Osteoblast (primary cell): ENCODE measurements around the gene LAPTM5. TPM values are rescaled to one million over a fixed set of nuclear protein-coding genes. Genes with fewer than 3 reads are reported as not detected.
A peak's percentile ranks its signal among the peaks of the same experiment; 100 is the strongest.

Source experiments
- DNase-seq: peaks from one replicate; pipeline ENCODE4 v3.0.0; 2011; ENCODE audit warnings: low spot score, mixed read lengths; ENCODE audit not compliant: insufficient read length; ENCODE audit errors: missing footprints
- H2AFZ ChIP-seq: 2 replicates; pipeline ENCODE4 v1.6.0; 2011; ENCODE audit warnings: mild to moderate bottlenecking, low read length
- H3K27ac ChIP-seq: 2 replicates; pipeline ENCODE4 v1.5.1; 2011; ENCODE audit warnings: mild to moderate bottlenecking, low read depth, low read length, moderate library complexity
- H3K27me3 ChIP-seq: 2 replicates; pipeline ENCODE4 v1.6.0; 2012; ENCODE audit warnings: mild to moderate bottlenecking, control low read depth, inconsistent platforms, low read length, moderate library complexity; ENCODE audit not compliant: insufficient read depth
- H3K36me3 ChIP-seq: 2 replicates; pipeline ENCODE4 v1.5.1; 2011; ENCODE audit warnings: mild to moderate bottlenecking, low read length, control low read depth, moderate library complexity; ENCODE audit not compliant: insufficient read depth
- H3K4me1 ChIP-seq: 2 replicates; pipeline ENCODE4 v1.5.1; 2011; ENCODE audit warnings: mild to moderate bottlenecking, low read length, control low read depth, moderate library complexity; ENCODE audit not compliant: insufficient read depth
- H3K4me2 ChIP-seq: 2 replicates; pipeline ENCODE4 v1.6.0; 2011; ENCODE audit warnings: mild to moderate bottlenecking, low read length; ENCODE audit not compliant: insufficient read depth
- H3K4me3 ChIP-seq: fragments of 200-600 bp; sonication (generic); 3 replicates; pipeline ENCODE4 v1.5.1; 2012; ENCODE audit warnings: mild to moderate bottlenecking, low read length, inconsistent platforms; ENCODE audit not compliant: insufficient read depth
- H3K79me2 ChIP-seq: 2 replicates; pipeline ENCODE4 v1.6.0; 2012; ENCODE audit warnings: mild to moderate bottlenecking, low read length, control low read depth, inconsistent platforms; ENCODE audit not compliant: insufficient read depth
- H3K9me3 ChIP-seq: 2 replicates; pipeline ENCODE4 v1.5.1; 2011; ENCODE audit warnings: low read depth, low read length, control low read depth
- H4K20me1 ChIP-seq: 2 replicates; pipeline ENCODE4 v1.6.0; 2012; ENCODE audit warnings: mild to moderate bottlenecking, low read length, control low read depth; ENCODE audit not compliant: insufficient read depth
- total RNA-seq: library from RNA; depleted of rRNA; stranded (reverse); fragments of >200 nt; gene quantifications from 2 replicates; pipeline ENCODE4 v1.2.3, GENCODE V29; 2012
- TF ChIP-seq, protein P1 (sequence below): IDR thresholded peaks from 2 replicates; pipeline ENCODE4 v1.5.1; 2011; ENCODE audit warnings: mild to moderate bottlenecking, low read depth, low read length, moderate library complexity; ENCODE audit errors: extremely low read depth

The LAPTM5 gene
- total RNA-seq, 1 donor, result 0.72 TPM

DNA sequence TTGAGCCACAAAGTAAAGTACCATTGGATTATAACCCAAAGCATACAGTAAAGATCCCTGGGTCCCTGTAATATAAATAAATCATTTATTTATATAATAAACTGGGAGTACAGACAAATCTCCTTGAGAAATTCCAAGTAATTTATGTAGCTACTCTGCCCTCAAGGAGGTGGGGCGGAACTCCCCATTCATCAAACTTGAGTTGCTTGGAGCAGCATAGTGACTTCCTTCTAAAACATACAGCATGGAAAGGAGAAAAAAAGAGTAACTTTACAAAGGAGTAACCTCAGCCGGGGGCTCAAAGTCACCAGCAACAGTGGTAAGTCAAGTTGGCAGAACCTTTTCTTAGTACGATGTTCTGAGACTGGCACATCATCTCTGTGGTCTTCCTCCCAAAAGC lies 4.5 kb downstream of the LAPTM5 start:
- H3K36me3 ChIP-seq, result no peaks in the 10 kb centered on the region
- H4K20me1 ChIP-seq, result no peaks in the 10 kb centered on the region
- no peak overlapping the region for H2AFZ ChIP-seq
- no peak overlapping the region for H3K4me3 ChIP-seq
- TF ChIP-seq, protein P1, sequence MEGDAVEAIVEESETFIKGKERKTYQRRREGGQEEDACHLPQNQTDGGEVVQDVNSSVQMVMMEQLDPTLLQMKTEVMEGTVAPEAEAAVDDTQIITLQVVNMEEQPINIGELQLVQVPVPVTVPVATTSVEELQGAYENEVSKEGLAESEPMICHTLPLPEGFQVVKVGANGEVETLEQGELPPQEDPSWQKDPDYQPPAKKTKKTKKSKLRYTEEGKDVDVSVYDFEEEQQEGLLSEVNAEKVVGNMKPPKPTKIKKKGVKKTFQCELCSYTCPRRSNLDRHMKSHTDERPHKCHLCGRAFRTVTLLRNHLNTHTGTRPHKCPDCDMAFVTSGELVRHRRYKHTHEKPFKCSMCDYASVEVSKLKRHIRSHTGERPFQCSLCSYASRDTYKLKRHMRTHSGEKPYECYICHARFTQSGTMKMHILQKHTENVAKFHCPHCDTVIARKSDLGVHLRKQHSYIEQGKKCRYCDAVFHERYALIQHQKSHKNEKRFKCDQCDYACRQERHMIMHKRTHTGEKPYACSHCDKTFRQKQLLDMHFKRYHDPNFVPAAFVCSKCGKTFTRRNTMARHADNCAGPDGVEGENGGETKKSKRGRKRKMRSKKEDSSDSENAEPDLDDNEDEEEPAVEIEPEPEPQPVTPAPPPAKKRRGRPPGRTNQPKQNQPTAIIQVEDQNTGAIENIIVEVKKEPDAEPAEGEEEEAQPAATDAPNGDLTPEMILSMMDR, result no peak
- no peaks in the 10 kb centered on the region for H3K9me3 ChIP-seq
- H3K4me1 ChIP-seq, result peaks cover 19% of the 10 kb centered on the region
- no peak overlapping the region for H3K4me2 ChIP-seq
- no peak for DNase-seq
- H3K79me2 ChIP-seq, result no peaks in the 10 kb centered on the region
- no peak overlapping the region for H3K27ac ChIP-seq
- H3K27me3 ChIP-seq, result peaks cover 2% of the 10 kb centered on the region

DNA sequence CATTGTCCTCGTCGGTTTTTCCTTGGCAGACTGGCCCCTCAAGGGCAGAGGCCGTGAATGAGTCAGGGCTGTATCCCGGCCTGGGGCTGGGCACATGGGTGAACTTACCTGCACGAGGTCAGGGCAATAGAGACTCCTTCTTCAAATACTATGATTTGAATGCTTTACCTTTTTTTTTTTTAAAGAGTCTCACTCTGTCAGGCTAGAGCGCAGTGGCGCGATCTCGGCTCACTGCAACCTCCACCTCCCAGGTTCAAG lies 5.0 kb downstream of the LAPTM5 start:
- H3K27me3 ChIP-seq, result peaks cover 2% of the 10 kb centered on the region
- H3K9me3 ChIP-seq, result no peaks in the 10 kb centered on the region
- no peaks in the 10 kb centered on the region for H4K20me1 ChIP-seq
- TF ChIP-seq, protein P1, result no peak
- H3K79me2 ChIP-seq, result no peaks in the 10 kb centered on the region
- no peak overlapping the region for H3K4me3 ChIP-seq
- H3K36me3 ChIP-seq, result no peaks in the 10 kb centered on the region
- H2AFZ ChIP-seq, result no peak overlapping the region
- no peak for DNase-seq
- no peak overlapping the region for H3K27ac ChIP-seq
- H3K4me1 ChIP-seq, result peaks cover 18% of the 10 kb centered on the region
- no peak overlapping the region for H3K4me2 ChIP-seq

- Histone ChIP-seq H3K79me2 (no peaks in the 10 kb centered on the region), H3K27ac (no peak overlapping the region), H3K4me2 (no peak overlapping the region), H3K36me3 (no peaks in the 10 kb centered on the region), H3K9me3 (no peaks in the 10 kb centered on the region), H2AFZ (no peak overlapping the region), H3K4me1 (peaks cover 13% of the 10 kb centered on the region), H4K20me1 (no peaks in the 10 kb centered on the region), H3K4me3 (no peak overlapping the region), H3K27me3 (peaks cover 2% of the 10 kb centered on the region)
- DNase-seq, result peak; percentile 5
- TF ChIP-seq, protein P1, result no peak
These were observed 5.5 kb downstream of the LAPTM5 start for GRCh38 chr1:30751830-30752650.

- H3K27me3 ChIP-seq, result peaks cover 2% of the 10 kb centered on the region
- H4K20me1 ChIP-seq, result no peaks in the 10 kb centered on the region
- peaks cover under 1% of the 10 kb centered on the region for H3K4me1 ChIP-seq
- peak; percentile 45 for DNase-seq
- no peak overlapping the region for H2AFZ ChIP-seq
- H3K79me2 ChIP-seq, result no peaks in the 10 kb centered on the region
- TF ChIP-seq, protein P1, result no peak
- H3K9me3 ChIP-seq, result no peaks in the 10 kb centered on the region
- no peak overlapping the region for H3K4me3 ChIP-seq
- no peak overlapping the region for H3K4me2 ChIP-seq
- H3K27ac ChIP-seq, result no peak overlapping the region
- no peaks in the 10 kb centered on the region for H3K36me3 ChIP-seq
These were observed 6.8 kb downstream of the LAPTM5 start for GRCh38 chr1:30750731-30751291.
